Tibial nerve (tissue), 4 donors: Measurements from ENCODE around the gene LRRC56. TPM values are rescaled to one million over a fixed set of nuclear protein-coding genes. Genes with fewer than 3 reads are reported as not detected.

Experiments used
- DNase-seq, 2 donors: peaks; one replicate each; pipeline ENCODE4 v3.0.0-alpha.2; 2019; ENCODE audit warnings: low spot score in 2 of 2
- H3K27ac ChIP-seq, 4 donors: fragments of 200-600 bp; sonication (generic) in 3 of 4; one replicate each; pipeline ENCODE4 v1.5.1; 2017 to 2019; ENCODE audit warnings: mild to moderate bottlenecking in 1 of 4
- H3K27me3 ChIP-seq, 2 donors: fragments of 200-600 bp; sonication (generic) in 1 of 2; one replicate each; pipeline versions ENCODE4 v1.5.1 to v1.6.0; 2017 to 2019
- H3K36me3 ChIP-seq, 3 donors: fragments of 200-600 bp; sonication (generic); one replicate each; pipeline ENCODE4 v1.5.1; 2018 to 2019
- H3K4me1 ChIP-seq, 4 donors: fragments of 200-600 bp; sonication (generic) in 3 of 4; one replicate each; pipeline ENCODE4 v1.5.1; 2017 to 2019
- H3K4me3 ChIP-seq, 4 donors: fragments of 200-600 bp; sonication (generic) in 3 of 4; one replicate each; pipeline ENCODE4 v1.5.1; 2017 to 2019; ENCODE audit warnings: mild to moderate bottlenecking in 1 of 4, moderate library complexity in 1 of 4
- H3K9me3 ChIP-seq, 4 donors: fragments of 200-600 bp; sonication (generic) in 3 of 4; one replicate each; pipeline ENCODE4 v1.5.1; 2017 to 2019
- CTCF ChIP-seq, 5 experiments: fragments of 200-600 bp in 3 of 5; fragments of 450-650 bp in 2 of 5; sonication (generic) in 3 of 5; IDR thresholded peaks; one replicate each; pipeline ENCODE4 v1.5.1; 2016 to 2019; ENCODE audit warnings: antibody characterized with exemption in 5 of 5, mild to moderate bottlenecking in 3 of 5, moderate library complexity in 2 of 5
- EP300 ChIP-seq, 2 donors: sonication (generic); formaldehyde crosslinking; IDR thresholded peaks; one replicate each; pipeline ENCODE4 v1.6.1; 2017; ENCODE audit warnings: antibody characterized with exemption in 2 of 2, mild to moderate bottlenecking in 1 of 2
- POLR2A ChIP-seq, 2 donors: fragments of 450-650 bp; IDR thresholded peaks; one replicate each; pipeline ENCODE4 v1.6.1; 2017; ENCODE audit warnings: antibody characterized with exemption in 2 of 2, mild to moderate bottlenecking in 2 of 2, moderate library complexity in 2 of 2
- WGBS, 2 donors: methylation state at CpG; one replicate each; pipeline ENCODE4 v1.1.5; 2018; 5-methylcytosine and 5-hydroxymethylcytosine counted together
- total RNA-seq, 4 donors: library from RNA; depleted of rRNA; stranded (reverse); fragments of >200 nt; gene quantifications; one replicate each; pipeline ENCODE4 v1.1.0, GENCODE V29; 2016

The LRRC56 gene
- total RNA-seq, 4 donors from 2014 or later: 0.22 to 1.4 (median 0.60) TPM; not detected in 1

GRCh38 chr11:534396-535209 lies 2.7 kb upstream of the LRRC56 start:
- TF ChIP-seq POLR2A (IDR thresholded peaks at IDR 0.05) (no peak), EP300 (IDR thresholded peaks at IDR 0.05) (no peak), CTCF (IDR thresholded peaks at IDR 0.05) (no peak)
- Histone ChIP-seq H3K4me1 (peaks cover 0 to 46% (median 31%) of the 10 kb centered on the region in 4 donors), H3K27me3 (no peaks in the 10 kb centered on the region), H3K27ac (peak overlapping the region in 3 of 4 donors; percentile 50 to 83 (median 78)), H3K9me3 (no peaks in the 10 kb centered on the region), H3K4me3 (peak overlapping the region; percentile 51 to 93 (median 73)), H3K36me3 (peaks cover 0 to 39% (median 0%) of the 10 kb centered on the region in 3 donors)
- no peak for DNase-seq
- 4 to 6% methylated on average over 26 to 35 of the region's 66 CpGs for WGBS, 2 donors

DNA sequence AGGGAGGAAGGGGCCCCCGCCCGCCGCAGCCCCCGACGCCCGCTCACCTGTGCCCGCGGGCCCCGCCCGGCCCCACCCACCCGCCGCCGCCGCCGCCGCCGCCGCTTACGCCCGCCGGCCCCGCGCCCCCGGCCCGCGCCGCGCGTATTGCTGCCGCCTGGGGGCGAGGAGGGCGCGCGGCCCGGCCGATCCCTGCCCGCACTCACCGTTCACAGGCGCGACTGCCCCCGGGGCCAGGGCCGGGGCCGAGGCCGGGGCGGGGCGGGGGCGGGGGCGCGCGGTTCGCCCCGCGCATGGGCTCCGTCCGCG lies 2.2 kb upstream of the LRRC56 start:
- WGBS, 2 donors: no CpG with 5 or more reads among the region's 56 CpGs
- Histone ChIP-seq H3K27me3 (no peaks in the 10 kb centered on the region), H3K36me3 (peaks cover 0 to 34% (median 0%) of the 10 kb centered on the region in 3 donors), H3K4me1 (peaks cover 0 to 46% (median 31%) of the 10 kb centered on the region in 4 donors), H3K9me3 (no peaks in the 10 kb centered on the region), H3K4me3 (peak overlapping the region in 3 of 4 donors; percentile 51 to 93 (median 74)), H3K27ac (peak overlapping the region in 2 of 4 donors; percentile 78 to 83)
- DNase-seq: no peak
- TF ChIP-seq CTCF (IDR thresholded peaks at IDR 0.05): no peak
- no peak for TF ChIP-seq POLR2A (IDR thresholded peaks at IDR 0.05)
- TF ChIP-seq EP300 (IDR thresholded peaks at IDR 0.05): no peak

- no peaks in the 10 kb centered on the region for H3K9me3 ChIP-seq
- TF ChIP-seq EP300 (IDR thresholded peaks at IDR 0.05): peak in 1 of 2 donors; percentile 75
- TF ChIP-seq POLR2A (IDR thresholded peaks at IDR 0.05): peak; percentile 24 to 75
- TF ChIP-seq CTCF (IDR thresholded peaks at IDR 0.05): peak in 2 of 5 experiments; percentile 2 to 12
- peak within 1 kb of the TSS; percentile 51 to 92 (median 89) for H3K27ac ChIP-seq
- peak; percentile 89 to 90 for DNase-seq
- H3K36me3 ChIP-seq: peaks cover 0 to 33% (median 0%) of the 10 kb centered on the region in 3 donors
- 4 to 8% methylated on average over 22 to 78 of the region's 97 CpGs for WGBS, 2 donors
- H3K4me3 ChIP-seq: peak within 1 kb of the TSS; percentile 51 to 98 (median 73)
- H3K27me3 ChIP-seq: no peaks in the 10 kb centered on the region
- H3K4me1 ChIP-seq: peaks cover 0 to 46% (median 31%) of the 10 kb centered on the region in 4 donors
These were observed 1.5 kb upstream of the LRRC56 start, which contains the start of gene HRAS for GRCh38 chr11:535519-536454. Gene HRAS (minus strand): TSS chr11:535576.

DNA sequence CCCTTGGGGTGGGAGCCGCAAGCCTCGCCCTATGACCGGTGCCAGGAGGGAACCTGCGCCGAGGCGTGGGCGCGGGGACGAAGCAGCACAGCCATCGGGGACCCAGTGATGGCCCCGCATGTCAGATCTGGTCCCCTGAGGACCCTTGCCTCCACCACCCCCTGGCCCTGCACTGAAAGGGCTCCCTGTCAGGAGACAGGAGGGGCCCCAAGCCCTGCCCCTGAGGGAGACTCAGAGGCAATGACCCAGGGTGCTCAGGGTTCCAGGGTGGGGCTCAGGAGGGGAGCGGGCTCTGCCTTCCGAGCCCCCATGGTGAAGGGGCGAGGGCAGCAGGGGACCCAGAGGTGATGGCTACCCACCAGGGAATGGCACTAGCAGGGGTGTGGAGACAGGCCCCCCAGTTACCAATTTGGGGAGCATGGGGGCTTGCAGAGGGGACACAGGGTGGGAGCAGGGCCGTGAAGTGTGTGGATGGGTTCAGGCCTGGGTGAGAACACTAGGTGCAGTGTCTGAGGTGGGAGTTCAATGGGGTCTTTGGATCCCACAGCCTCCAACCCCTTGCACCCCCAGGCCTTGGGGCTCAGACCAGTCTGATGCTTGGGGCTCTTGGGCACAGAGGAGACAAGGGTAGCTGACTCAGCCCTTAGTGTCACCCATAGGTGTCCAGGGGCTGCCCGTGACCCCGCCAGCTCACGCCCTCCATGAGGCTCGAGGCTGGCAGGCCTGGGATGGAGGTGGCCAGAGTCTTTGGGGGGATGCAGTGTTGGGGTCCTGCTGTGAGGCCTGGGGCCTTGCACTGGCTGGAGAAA lies 499 bp downstream of the LRRC56 start:
- H3K9me3 ChIP-seq: no peaks in the 10 kb centered on the region
- H3K27me3 ChIP-seq: no peaks in the 10 kb centered on the region
- H3K27ac ChIP-seq: peak overlapping the region in 2 of 4 donors; percentile 10 to 86
- H3K4me3 ChIP-seq: peak overlapping the region; percentile 15 to 98 (median 73)
- 40 to 64% methylated on average over 10 to 15 of the region's 19 CpGs for WGBS, 2 donors
- no peak for DNase-seq
- TF ChIP-seq CTCF (IDR thresholded peaks at IDR 0.05): no peak
- no peak for TF ChIP-seq EP300 (IDR thresholded peaks at IDR 0.05)
- no peak for TF ChIP-seq POLR2A (IDR thresholded peaks at IDR 0.05)
- peaks cover 0 to 13% (median 0%) of the 10 kb centered on the region in 3 donors for H3K36me3 ChIP-seq
- H3K4me1 ChIP-seq: peaks cover 0 to 43% (median 31%) of the 10 kb centered on the region in 4 donors
